ENCODE measurements around the gene NAALADL2. TPM values are rescaled to one million over a fixed set of nuclear protein-coding genes. Genes with fewer than 3 reads are reported as not detected.

NAALADL2 gene
- total RNA-seq, 1 experiment from 2014 or later, result 2.7 TPM

DNA sequence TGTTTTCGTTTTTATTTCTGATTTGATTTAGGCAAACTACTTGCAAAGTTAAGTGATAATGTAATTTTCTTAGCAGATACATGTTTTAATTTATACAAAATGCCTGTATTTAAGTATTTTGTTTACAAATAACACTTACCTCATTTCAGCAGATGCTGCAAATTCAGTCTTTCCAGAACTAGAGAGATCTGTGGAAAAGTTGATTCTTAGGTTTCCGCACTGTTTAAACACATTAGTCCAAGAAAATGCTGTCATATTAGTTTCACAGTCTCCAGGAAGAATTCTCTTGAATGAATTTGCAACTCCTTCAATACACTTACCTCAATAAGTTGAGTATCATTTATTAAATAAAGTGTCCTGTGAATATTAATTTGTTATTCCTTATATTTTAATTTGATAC is 383.1 kb downstream of the NAALADL2 start:
- no peaks in the 10 kb centered on the region for H3K36me3 ChIP-seq (ENCODE audit: control insufficient read depth, insufficient read depth, low read length)
- TF ChIP-seq TCF7L2 (IDR thresholded peaks at IDR 0.05; ENCODE audit: low read depth, low read length) (no peak), POLR2AphosphoS5 (IDR thresholded peaks at IDR 0.05; ENCODE audit: low read depth, low read length) (no peak), CTCF (IDR thresholded peaks at IDR 0.05) (no peak), SIN3A (IDR thresholded peaks at IDR 0.05; ENCODE audit: borderline replicate concordance, insufficient read depth, low read depth, low read length) (no peak), REST (IDR thresholded peaks at IDR 0.05; ENCODE audit: insufficient read depth in 1 of 2, low read depth in 2 of 2, low read length in 1 of 2) (no peak)
- H3K27ac ChIP-seq (ENCODE audit: low read length), result no peak overlapping the region
- H3K9me3 ChIP-seq (ENCODE audit: control insufficient read depth, insufficient read depth, low read depth, low read length), result no peaks in the 10 kb centered on the region
- no TSS peak for BruUV-seq (replicated peaks)
- in situ Hi-C loops (cut with HindIII; ENCODE audit: low pct_unique_long_range_greater_than_20kb, low sequenced_read_pairs), result no loop called here
- no peak for DNase-seq (ENCODE audit: low read depth, low spot score)
- ATAC-seq, result no peak
- POLR2A ChIA-PET, result no interaction called here
- H3K4me1 ChIP-seq (ENCODE audit: control insufficient read depth, insufficient read depth, low read length), result no peaks in the 10 kb centered on the region
- CTCF ChIA-PET, result no interaction called here
- intact Hi-C loops (cut with micrococcal nuclease; ENCODE audit: unreplicated experiment), result no loop called here
- H3K4me3 ChIP-seq (ENCODE audit: low read depth in 2 of 2, low read length in 2 of 2), result no peak overlapping the region
- no peaks in the 10 kb centered on the region for H3K27me3 ChIP-seq (ENCODE audit: control insufficient read depth, insufficient read depth, low read length)

GRCh38 chr3:175246234-175246633 is 387.1 kb downstream of the NAALADL2 start:
- H3K36me3 ChIP-seq (ENCODE audit: control insufficient read depth, insufficient read depth, low read length), result no peaks in the 10 kb centered on the region
- in situ Hi-C loops (cut with HindIII; ENCODE audit: low pct_unique_long_range_greater_than_20kb, low sequenced_read_pairs), result no loop called here
- TF ChIP-seq SIN3A (IDR thresholded peaks at IDR 0.05; ENCODE audit: borderline replicate concordance, insufficient read depth, low read depth, low read length), result no peak
- ATAC-seq (no peak), DNase-seq (ENCODE audit: low read depth, low spot score) (no peak)
- no peak overlapping the region for H3K27ac ChIP-seq (ENCODE audit: low read length)
- no peak overlapping the region for H3K4me3 ChIP-seq (ENCODE audit: low read depth in 2 of 2, low read length in 2 of 2)
- BruUV-seq (replicated peaks), result no TSS peak
- H3K4me1 ChIP-seq (ENCODE audit: control insufficient read depth, insufficient read depth, low read length), result no peaks in the 10 kb centered on the region
- H3K9me3 ChIP-seq (ENCODE audit: control insufficient read depth, insufficient read depth, low read depth, low read length), result no peaks in the 10 kb centered on the region
- ChIA-PET POLR2A (no interaction called here), CTCF (no interaction called here)
- H3K27me3 ChIP-seq (ENCODE audit: control insufficient read depth, insufficient read depth, low read length), result no peaks in the 10 kb centered on the region
- intact Hi-C loops (cut with micrococcal nuclease; ENCODE audit: unreplicated experiment), result no loop called here

- no TSS peak for BruUV-seq (replicated peaks)
- no peaks in the 10 kb centered on the region for H3K9me3 ChIP-seq (ENCODE audit: control insufficient read depth, insufficient read depth, low read depth, low read length)
- POLR2A ChIA-PET, result no interaction called here
- no peak overlapping the region for H3K27ac ChIP-seq (ENCODE audit: low read length)
- DNase-seq (ENCODE audit: low read depth, low spot score) (no peak), ATAC-seq (no peak)
- intact Hi-C loops (cut with micrococcal nuclease; ENCODE audit: unreplicated experiment) (no loop called here), in situ Hi-C loops (cut with HindIII; ENCODE audit: low pct_unique_long_range_greater_than_20kb, low sequenced_read_pairs) (no loop called here)
- H3K4me3 ChIP-seq (ENCODE audit: low read depth in 2 of 2, low read length in 2 of 2), result no peak overlapping the region
- H3K36me3 ChIP-seq (ENCODE audit: control insufficient read depth, insufficient read depth, low read length), result no peaks in the 10 kb centered on the region
- H3K27me3 ChIP-seq (ENCODE audit: control insufficient read depth, insufficient read depth, low read length), result no peaks in the 10 kb centered on the region
- H3K4me1 ChIP-seq (ENCODE audit: control insufficient read depth, insufficient read depth, low read length), result no peaks in the 10 kb centered on the region
- CTCF ChIA-PET, result no interaction called here
- TF ChIP-seq REST (IDR thresholded peaks at IDR 0.05; ENCODE audit: insufficient read depth in 1 of 2, low read depth in 2 of 2, low read length in 1 of 2), result no peak
- TF ChIP-seq SIN3A (IDR thresholded peaks at IDR 0.05; ENCODE audit: borderline replicate concordance, insufficient read depth, low read depth, low read length), result no peak
- TF ChIP-seq TCF7L2 (IDR thresholded peaks at IDR 0.05; ENCODE audit: low read depth, low read length), result no peak
- TF ChIP-seq CTCF (IDR thresholded peaks at IDR 0.05), result no peak
- no peak for TF ChIP-seq POLR2AphosphoS5 (IDR thresholded peaks at IDR 0.05; ENCODE audit: low read depth, low read length)
Measured at GRCh38 chr3:175246766-175247165, 387.6 kb downstream of the NAALADL2 start.
